HT-29 (cell line): Measurements from ENCODE around the gene ANKRD11. TPM values are rescaled to one million over a fixed set of nuclear protein-coding genes. Genes with fewer than 3 reads are reported as not detected.
A peak's percentile ranks its signal among the peaks of the same experiment; 100 is the strongest.
"Not testable (repeated sequence)": the region's sequence is repeated elsewhere in the genome, so short reads cannot be mapped to it uniquely, and the experiment has no call there.

Experiments
- DNase-seq: peaks from one replicate; pipeline ENCODE4 v3.0.0-alpha.2; 2015; ENCODE audit warnings: low spot score
- total RNA-seq: library from RNA; depleted of rRNA; stranded (reverse); fragments of >200 nt; shearing (Covaris generic); gene quantifications from 2 replicates; pipeline ENCODE4 v1.2.3, GENCODE V29; 2014

Gene ANKRD11
- total RNA-seq, 1 experiment from 2014 or later = 122 TPM

- no peak for DNase-seq
Observed at GRCh38 chr16:89385712-89386111, 104.6 kb downstream of the ANKRD11 start.

- DNase-seq = no peak
Observed at GRCh38 chr16:89384282-89384681, 106.1 kb downstream of the ANKRD11 start.

GRCh38 chr16:89383095-89384003 is 107.0 kb downstream of the ANKRD11 start:
- DNase-seq = peak; percentile 86

- DNase-seq = not testable (repeated sequence)
Observed at GRCh38 chr16:89382555-89382954, 107.8 kb downstream of the ANKRD11 start.

- no peak for DNase-seq
Observed at GRCh38 chr16:89381788-89382187, 108.6 kb downstream of the ANKRD11 start.

GRCh38 chr16:89380681-89381080 is 109.7 kb downstream of the ANKRD11 start:
- DNase-seq = no peak

GRCh38 chr16:89378947-89379771 is 111.2 kb downstream of the ANKRD11 start:
- DNase-seq = no peak

- DNase-seq = no peak
Observed at GRCh38 chr16:89377453-89377848, 112.9 kb downstream of the ANKRD11 start.

- DNase-seq = no peak
Observed at GRCh38 chr16:89376812-89377452, 113.4 kb downstream of the ANKRD11 start.

GRCh38 chr16:89375686-89376085 is 114.7 kb downstream of the ANKRD11 start:
- DNase-seq = no peak

- no peak for DNase-seq
Observed at GRCh38 chr16:89375021-89375420, 115.3 kb downstream of the ANKRD11 start.

GRCh38 chr16:89374393-89374960 is 115.9 kb downstream of the ANKRD11 start:
- DNase-seq = no peak

- DNase-seq = no peak
Observed at GRCh38 chr16:89373355-89374110, 116.8 kb downstream of the ANKRD11 start.

GRCh38 chr16:89371968-89372634 is 118.3 kb downstream of the ANKRD11 start:
- DNase-seq = no peak

GRCh38 chr16:89371386-89371785 is 119.0 kb downstream of the ANKRD11 start:
- DNase-seq = no peak

GRCh38 chr16:89370601-89371000 is 119.8 kb downstream of the ANKRD11 start:
- no peak for DNase-seq

- DNase-seq = no peak
Observed at GRCh38 chr16:89370081-89370511, 120.3 kb downstream of the ANKRD11 start.

GRCh38 chr16:89369266-89369895 is 121.0 kb downstream of the ANKRD11 start:
- no peak for DNase-seq

- no peak for DNase-seq
Observed at GRCh38 chr16:89368604-89369249, 121.6 kb downstream of the ANKRD11 start.
